Measurements from ENCODE around the gene AKAP8.

DNA sequence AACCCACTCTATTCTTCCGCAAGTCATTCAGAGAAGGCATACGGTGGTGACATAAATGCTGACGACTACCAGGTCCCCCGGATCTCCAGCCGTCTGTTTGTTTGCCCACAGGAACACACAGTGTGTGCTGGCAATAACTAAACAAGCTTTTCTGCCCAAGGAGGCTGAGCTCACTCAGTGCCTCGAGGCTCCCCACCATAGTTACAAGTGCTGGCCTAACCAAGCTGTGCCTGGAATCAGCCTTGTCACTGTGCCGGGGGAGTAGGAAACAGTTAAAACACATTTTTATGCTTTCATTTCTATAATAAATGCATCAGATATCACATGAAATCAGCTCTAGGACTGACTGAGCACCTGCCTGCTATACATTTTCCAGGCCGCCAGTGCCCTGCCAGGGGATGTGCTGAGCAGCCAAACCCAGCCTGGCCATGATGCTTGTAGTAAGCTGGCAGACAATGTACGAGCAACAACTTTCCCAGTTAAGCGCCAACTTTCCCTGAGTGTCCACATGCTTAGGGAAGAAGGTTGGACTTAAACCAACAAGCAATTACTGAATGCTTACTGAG is 75.4 kb downstream of the AKAP8 start:
- TF ChIP-seq POLR2A (IDR thresholded peaks at IDR 0.05; ENCODE audit: low read depth, low read length) (no peak), POLR2AphosphoS5 (IDR thresholded peaks at IDR 0.05; ENCODE audit: low read depth, low read length) (no peak), TAF1 (IDR thresholded peaks at IDR 0.05; ENCODE audit: borderline replicate concordance, low read depth, low read length) (no peak)
